ENCODE measurements around the gene CHRM1. TPM values are rescaled to one million over a fixed set of nuclear protein-coding genes. Genes with fewer than 3 reads are reported as not detected.
"Not testable (repeated sequence)": the region's sequence is repeated elsewhere in the genome, so short reads cannot be mapped to it uniquely, and the experiment has no call there.

Gene CHRM1
- total RNA-seq, 1 donor from 2014 or later, result not detected

- Mint-ChIP-seq H3K9me3 (ENCODE audit: unreplicated experiment) (no peaks in the 10 kb centered on the region), H3K27me3 (ENCODE audit: low read depth, unreplicated experiment) (no peaks in the 10 kb centered on the region), H3K4me3 (ENCODE audit: unreplicated experiment) (no peak overlapping the region), H3K27ac (ENCODE audit: unreplicated experiment) (no peak overlapping the region), H3K36me3 (ENCODE audit: low read depth, unreplicated experiment) (peaks cover 2% of the 10 kb centered on the region), H3K4me1 (ENCODE audit: low read depth, unreplicated experiment) (peaks cover 7% of the 10 kb centered on the region)
- no peak overlapping the region for H3K4me3 ChIP-seq (ENCODE audit: insufficient read depth, low read depth, low read length)
- H2AFZ ChIP-seq (ENCODE audit: low read depth, low read length), result no peak overlapping the region
- no peaks in the 10 kb centered on the region for H3K27me3 ChIP-seq (ENCODE audit: insufficient read depth, low read length)
- peaks cover 9% of the 10 kb centered on the region for H4K20me1 ChIP-seq (ENCODE audit: insufficient read depth, low read length)
- no peaks in the 10 kb centered on the region for H3K36me3 ChIP-seq (ENCODE audit: insufficient read depth, low read length)
- H3K79me2 ChIP-seq (ENCODE audit: insufficient read depth, low read length), result peaks cover 11% of the 10 kb centered on the region
- H3K4me1 ChIP-seq (ENCODE audit: insufficient read depth, low read length), result no peaks in the 10 kb centered on the region
- DNase-seq (ENCODE audit: low read depth) (no peak), FAIRE-seq (no peak)
- no peak overlapping the region for H3K27ac ChIP-seq (ENCODE audit: low read depth, low read length)
- no peak overlapping the region for H3K9ac ChIP-seq (ENCODE audit: low read length)
- no peak overlapping the region for H3K4me2 ChIP-seq (ENCODE audit: low read length)
- no peaks in the 10 kb centered on the region for H3K9me3 ChIP-seq (ENCODE audit: insufficient read depth, low read depth, low read length)
- TF ChIP-seq EZH2 (IDR thresholded peaks at IDR 0.05; ENCODE audit: insufficient read depth, low read length), result no peak
- TF ChIP-seq CTCF (IDR thresholded peaks at IDR 0.05; ENCODE audit: insufficient read depth, low read depth, low read length), result no peak
Measured at GRCh38 chr11:62865635-62866034, 55.5 kb downstream of the CHRM1 start.

- H3K27ac ChIP-seq (ENCODE audit: low read depth, low read length), result no peak overlapping the region
- Mint-ChIP-seq H3K4me3 (ENCODE audit: unreplicated experiment) (no peak overlapping the region), H3K27ac (ENCODE audit: unreplicated experiment) (no peak overlapping the region), H3K27me3 (ENCODE audit: low read depth, unreplicated experiment) (no peaks in the 10 kb centered on the region), H3K36me3 (ENCODE audit: low read depth, unreplicated experiment) (peaks cover 2% of the 10 kb centered on the region), H3K9me3 (ENCODE audit: unreplicated experiment) (no peaks in the 10 kb centered on the region), H3K4me1 (ENCODE audit: low read depth, unreplicated experiment) (peaks cover 8% of the 10 kb centered on the region)
- no peak overlapping the region for H3K4me3 ChIP-seq (ENCODE audit: insufficient read depth, low read depth, low read length)
- H3K36me3 ChIP-seq (ENCODE audit: insufficient read depth, low read length), result no peaks in the 10 kb centered on the region
- no peak overlapping the region for H2AFZ ChIP-seq (ENCODE audit: low read depth, low read length)
- H3K79me2 ChIP-seq (ENCODE audit: insufficient read depth, low read length), result peaks cover 11% of the 10 kb centered on the region
- H3K9ac ChIP-seq (ENCODE audit: low read length), result no peak overlapping the region
- TF ChIP-seq CTCF (IDR thresholded peaks at IDR 0.05; ENCODE audit: insufficient read depth, low read depth, low read length), result no peak
- TF ChIP-seq EZH2 (IDR thresholded peaks at IDR 0.05; ENCODE audit: insufficient read depth, low read length), result no peak
- no peaks in the 10 kb centered on the region for H3K9me3 ChIP-seq (ENCODE audit: insufficient read depth, low read depth, low read length)
- FAIRE-seq (no peak), DNase-seq (ENCODE audit: low read depth) (no peak)
- H3K4me1 ChIP-seq (ENCODE audit: insufficient read depth, low read length), result no peaks in the 10 kb centered on the region
- peaks cover 9% of the 10 kb centered on the region for H4K20me1 ChIP-seq (ENCODE audit: insufficient read depth, low read length)
- no peak overlapping the region for H3K4me2 ChIP-seq (ENCODE audit: low read length)
- no peaks in the 10 kb centered on the region for H3K27me3 ChIP-seq (ENCODE audit: insufficient read depth, low read length)
Measured at GRCh38 chr11:62863687-62864335, 57.4 kb downstream of the CHRM1 start.

GRCh38 chr11:62861564-62862192 is 59.5 kb downstream of the CHRM1 start:
- DNase-seq (ENCODE audit: low read depth); H3K27me3 Mint-ChIP-seq (ENCODE audit: low read depth, unreplicated experiment); H3K4me3 ChIP-seq (ENCODE audit: insufficient read depth, low read depth, low read length); H3K27ac Mint-ChIP-seq (ENCODE audit: unreplicated experiment); H3K27me3 ChIP-seq (ENCODE audit: insufficient read depth, low read length); H3K4me3 Mint-ChIP-seq (ENCODE audit: unreplicated experiment); H3K27ac ChIP-seq (ENCODE audit: low read depth, low read length); FAIRE-seq; H2AFZ ChIP-seq (ENCODE audit: low read depth, low read length); H3K4me2 ChIP-seq (ENCODE audit: low read length); H3K9me3 ChIP-seq (ENCODE audit: insufficient read depth, low read depth, low read length); H3K9ac ChIP-seq (ENCODE audit: low read length); H3K4me1 ChIP-seq (ENCODE audit: insufficient read depth, low read length); H3K9me3 Mint-ChIP-seq (ENCODE audit: unreplicated experiment); H4K20me1 ChIP-seq (ENCODE audit: insufficient read depth, low read length); H3K36me3 ChIP-seq (ENCODE audit: insufficient read depth, low read length); H3K36me3 Mint-ChIP-seq (ENCODE audit: low read depth, unreplicated experiment): not testable (repeated sequence)
- H3K79me2 ChIP-seq (ENCODE audit: insufficient read depth, low read length), result peaks cover 21% of the 10 kb centered on the region
- peaks cover 19% of the 10 kb centered on the region for H3K4me1 Mint-ChIP-seq (ENCODE audit: low read depth, unreplicated experiment)
